BJ (cell line): ENCODE measurements around the gene OXSR1. TPM values are rescaled to one million over a fixed set of nuclear protein-coding genes. Genes with fewer than 3 reads are reported as not detected.
"Not testable (repeated sequence)": the region's sequence is repeated elsewhere in the genome, so short reads cannot be mapped to it uniquely, and the experiment has no call there.

Experiments used
- CTCF ChIA-PET: fragments of 350-600 bp; formaldehyde crosslinking; extraction: SDS; loops from one replicate; lab custom pipeline; 2021; ENCODE audit warnings: antibody characterized with exemption, inconsistent platforms; lab: Yijun Ruan, JAX
- POLR2A ChIA-PET: fragments of 300-600 bp; sonication (Branson Sonifier 250); formaldehyde crosslinking; extraction: SDS; loops from one replicate; lab custom pipeline; 2021; ENCODE audit warnings: antibody characterized with exemption; lab: Charles Lee
- DNase-seq: peaks from one replicate; pipeline ENCODE4 v3.0.0-alpha.2; 2011; ENCODE audit warnings: low read depth
- H3K27me3 ChIP-seq: 2 replicates; pipeline ENCODE4 v1.6.0; 2011; ENCODE audit warnings: low read length; ENCODE audit not compliant: control insufficient read depth, insufficient read depth
- H3K36me3 ChIP-seq: 2 replicates; pipeline ENCODE4 v1.5.1; 2011; ENCODE audit warnings: low read length; ENCODE audit not compliant: control insufficient read depth, insufficient read depth
- H3K4me3 ChIP-seq: 2 replicates; pipeline ENCODE4 v1.5.1; 2011; ENCODE audit warnings: low read depth, mild to moderate bottlenecking, control low read depth, low read length
- polyA plus RNA-seq: library from polyadenylated mRNA; depleted of rRNA; stranded (reverse); fragments of >200 nt; gene quantifications from 2 replicates; pipeline ENCODE4 v1.2.3, GENCODE V29; 2011
- TF ChIP-seq, protein P1 (sequence below): IDR thresholded peaks from 2 replicates; pipeline ENCODE4 v1.5.1; 2011; ENCODE audit warnings: low read depth, mild to moderate bottlenecking, control low read depth, inconsistent platforms, low read length, moderate library complexity; ENCODE audit not compliant: insufficient read depth

Gene OXSR1
- polyA plus RNA-seq, 1 experiment: 27.6 TPM

- TF ChIP-seq, protein P1, sequence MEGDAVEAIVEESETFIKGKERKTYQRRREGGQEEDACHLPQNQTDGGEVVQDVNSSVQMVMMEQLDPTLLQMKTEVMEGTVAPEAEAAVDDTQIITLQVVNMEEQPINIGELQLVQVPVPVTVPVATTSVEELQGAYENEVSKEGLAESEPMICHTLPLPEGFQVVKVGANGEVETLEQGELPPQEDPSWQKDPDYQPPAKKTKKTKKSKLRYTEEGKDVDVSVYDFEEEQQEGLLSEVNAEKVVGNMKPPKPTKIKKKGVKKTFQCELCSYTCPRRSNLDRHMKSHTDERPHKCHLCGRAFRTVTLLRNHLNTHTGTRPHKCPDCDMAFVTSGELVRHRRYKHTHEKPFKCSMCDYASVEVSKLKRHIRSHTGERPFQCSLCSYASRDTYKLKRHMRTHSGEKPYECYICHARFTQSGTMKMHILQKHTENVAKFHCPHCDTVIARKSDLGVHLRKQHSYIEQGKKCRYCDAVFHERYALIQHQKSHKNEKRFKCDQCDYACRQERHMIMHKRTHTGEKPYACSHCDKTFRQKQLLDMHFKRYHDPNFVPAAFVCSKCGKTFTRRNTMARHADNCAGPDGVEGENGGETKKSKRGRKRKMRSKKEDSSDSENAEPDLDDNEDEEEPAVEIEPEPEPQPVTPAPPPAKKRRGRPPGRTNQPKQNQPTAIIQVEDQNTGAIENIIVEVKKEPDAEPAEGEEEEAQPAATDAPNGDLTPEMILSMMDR: no peak
- Histone ChIP-seq H3K27me3 (no peaks in the 10 kb centered on the region), H3K4me3 (no peak overlapping the region), H3K36me3 (peaks cover 7% of the 10 kb centered on the region)
- CTCF ChIA-PET: no interaction called here
- no peak for DNase-seq
- POLR2A ChIA-PET: no interaction called here
Measured at GRCh38 chr3:38278841-38279240, 113.5 kb downstream of the OXSR1 start.

GRCh38 chr3:38281895-38282686 is 116.8 kb downstream of the OXSR1 start, which contains the start of gene SLC22A14:
Gene SLC22A14 (plus strand): TSS chr3:38282294. CDS start chr3:38306027, 23,733 bp downstream.
- no peak for DNase-seq
- ChIA-PET CTCF (interaction anchor here (1.3 to 3.4 kb wide), 2 partner anchors 17 to 162 kb away, joined by 3 to 15 read pairs; no protein-coding TSS in a partner anchor), POLR2A (no interaction called here)
- Histone ChIP-seq H3K4me3 (no peak within 1 kb of the TSS), H3K27me3 (no peaks in the 10 kb centered on the region), H3K36me3 (peaks cover 4% of the 10 kb centered on the region)
- TF ChIP-seq, protein P1: no peak

DNA sequence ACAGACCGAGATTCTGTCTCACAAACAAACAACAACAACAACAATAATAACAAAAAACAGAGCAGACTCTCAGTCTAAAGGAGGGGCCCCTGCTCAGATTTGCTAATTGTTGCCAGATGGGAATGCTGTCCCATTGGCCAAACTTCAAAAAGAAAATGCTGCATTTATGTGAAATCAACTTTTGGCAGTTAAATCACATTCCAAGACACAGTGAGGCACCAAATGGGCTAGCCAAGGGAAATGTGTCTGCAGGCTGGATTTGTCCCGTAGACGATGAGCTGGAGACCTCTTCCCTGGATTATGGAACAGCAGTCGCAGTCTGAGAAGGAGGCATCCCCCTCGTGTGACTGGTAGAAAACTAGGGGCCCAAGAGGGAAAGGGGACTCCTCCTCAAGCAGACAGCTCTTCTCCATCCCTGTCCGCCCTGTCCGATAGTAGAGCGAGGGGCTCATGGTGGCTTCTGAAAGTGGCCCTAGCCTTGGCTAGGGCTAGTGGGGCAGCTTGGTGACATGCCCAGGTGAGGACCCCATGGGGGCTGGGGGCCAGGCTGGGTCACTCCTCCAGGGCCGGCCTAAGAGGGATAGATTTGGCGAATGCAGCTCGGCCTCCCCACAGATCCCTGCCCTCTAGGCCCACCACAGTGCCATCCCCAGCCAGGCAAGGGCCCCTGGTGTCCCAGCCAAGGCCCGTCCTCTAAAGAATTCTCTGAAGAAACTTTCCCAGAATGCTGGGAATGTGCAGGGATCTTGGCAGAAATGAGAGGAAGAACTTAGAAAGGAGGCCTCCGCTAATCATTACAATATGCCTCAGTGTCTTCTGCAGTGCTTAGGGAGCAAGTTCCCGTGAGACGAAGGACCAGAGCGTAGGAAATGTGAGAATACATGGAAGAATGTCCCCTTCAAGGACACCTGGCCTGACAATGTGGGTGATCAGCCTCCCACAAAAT is 118.7 kb downstream of the OXSR1 start:
- CTCF ChIA-PET: interaction anchor here (3.4 kb wide), 1 partner anchor 15 kb away, joined by 15 read pairs; no protein-coding TSS in a partner anchor
- peak; percentile 33 for DNase-seq
- Histone ChIP-seq H3K4me3 (no peak overlapping the region), H3K36me3 (no peaks in the 10 kb centered on the region; the same call in 1 of the 2 replicates), H3K27me3 (no peaks in the 10 kb centered on the region)
- TF ChIP-seq, protein P1: no peak
- POLR2A ChIA-PET: no interaction called here

DNA sequence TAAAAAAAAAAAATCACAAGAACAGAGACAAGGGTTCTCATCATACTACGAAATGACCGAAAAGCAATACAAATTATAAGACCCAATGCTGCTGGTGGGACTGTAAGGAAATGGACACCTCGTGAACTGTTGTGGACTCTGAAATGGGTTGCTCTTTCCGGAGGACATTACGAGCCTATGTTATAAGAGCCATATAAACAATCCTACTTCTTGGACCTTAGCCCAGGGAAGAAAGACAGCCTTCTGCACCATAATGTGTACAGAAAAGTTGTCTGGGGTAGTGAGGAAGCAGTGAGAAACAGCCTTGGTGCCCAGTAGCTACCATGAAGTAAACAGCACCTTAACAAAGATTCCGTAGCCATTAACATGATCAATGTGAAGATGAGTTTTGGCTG is 119.4 kb downstream of the OXSR1 start:
- Histone ChIP-seq H3K4me3 (no peak overlapping the region), H3K27me3 (no peaks in the 10 kb centered on the region), H3K36me3 (no peaks in the 10 kb centered on the region)
- TF ChIP-seq, protein P1: no peak
- ChIA-PET POLR2A (no interaction called here), CTCF (no interaction called here)
- DNase-seq: no peak

DNA sequence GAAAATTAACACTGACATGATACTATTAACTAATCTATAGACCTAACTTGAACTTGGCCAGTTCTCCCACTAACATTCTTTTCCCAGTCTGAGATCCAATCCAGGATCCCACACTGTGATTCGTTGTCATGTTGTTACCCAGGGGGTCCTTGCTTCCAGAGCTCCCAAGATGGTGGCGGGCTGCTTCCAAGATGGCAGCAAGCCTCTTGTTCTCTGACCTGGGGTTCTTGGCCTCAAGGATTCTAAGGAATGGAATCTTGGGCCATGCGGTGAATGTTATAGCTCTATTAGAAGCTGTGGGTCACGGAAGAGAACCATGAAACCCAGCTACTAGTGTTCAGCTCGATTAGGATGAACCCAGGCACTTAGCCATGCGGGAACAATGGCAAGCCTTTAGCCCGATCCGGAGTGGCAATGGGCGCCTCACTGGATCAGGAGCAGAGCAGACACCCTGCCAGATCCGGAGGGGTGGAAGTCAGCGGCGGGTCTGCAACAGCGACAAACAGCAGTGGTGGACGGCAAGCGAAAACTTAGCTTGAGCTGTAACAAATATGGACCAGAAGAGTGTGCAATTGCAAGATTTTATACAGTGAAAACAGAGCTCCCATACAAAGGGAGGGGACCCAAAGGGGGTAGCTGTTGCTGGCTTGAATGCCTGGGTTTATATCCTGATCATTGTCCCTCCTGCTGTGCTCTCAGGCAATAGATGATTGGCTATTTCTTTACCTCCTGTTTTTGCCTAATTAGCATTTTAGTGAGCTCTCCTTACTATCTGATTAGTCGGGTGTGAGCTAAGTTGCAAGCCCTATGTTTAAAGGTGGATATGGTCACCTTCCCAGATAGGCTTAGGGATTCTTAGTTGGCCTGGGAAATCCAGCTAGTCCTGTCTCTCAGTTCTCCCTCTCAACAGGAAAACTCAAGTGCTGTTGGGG is 124.2 kb downstream of the OXSR1 start:
- H3K4me3 ChIP-seq, POLR2A ChIA-PET, DNase-seq, H3K36me3 ChIP-seq, H3K27me3 ChIP-seq: not testable (repeated sequence)
- CTCF ChIA-PET: interaction anchor here (1.5 kb wide), 1 partner anchor 8 kb away, joined by 4 read pairs; no protein-coding TSS in a partner anchor

GRCh38 chr3:38297053-38297452 is 131.7 kb downstream of the OXSR1 start:
- POLR2A ChIA-PET, H3K36me3 ChIP-seq, H3K4me3 ChIP-seq, DNase-seq, H3K27me3 ChIP-seq: not testable (repeated sequence)
- CTCF ChIA-PET: interaction anchor here (0.9 to 4.0 kb wide), 6 partner anchors 8 to 179 kb away, joined by 3 to 32 read pairs (median 4); partner anchors contain the start of genes ACAA1 and SLC22A14
